Sigmoid colon (tissue), 7 donors: ENCODE results near the gene SLC25A14. TPM values are rescaled to one million over a fixed set of nuclear protein-coding genes. Genes with fewer than 3 reads are reported as not detected.

Source experiments
- DNase-seq: peaks from one replicate; pipeline ENCODE4 v3.0.0-alpha.2; 2019
- H3K27ac ChIP-seq, 4 donors: fragments of 200-600 bp; sonication (generic); one replicate each; pipeline ENCODE4 v1.5.1; 2016 to 2019; ENCODE audit warnings: mild to moderate bottlenecking in 1 of 4
- H3K27me3 ChIP-seq, 3 donors: fragments of 200-600 bp; sonication (generic); one replicate each; pipeline ENCODE4 v1.5.1; 2019; ENCODE audit warnings: mild to moderate bottlenecking in 1 of 3
- H3K36me3 ChIP-seq, 4 donors: fragments of 200-600 bp; sonication (generic); one replicate each; pipeline ENCODE4 v1.5.1; 2016 to 2019
- H3K4me1 ChIP-seq, 4 donors: fragments of 200-600 bp; sonication (generic); one replicate each; pipeline ENCODE4 v1.5.1; 2017 to 2019
- H3K4me3 ChIP-seq, 4 donors: fragments of 200-600 bp; sonication (generic); one replicate each; pipeline ENCODE4 v1.5.1; 2017 to 2019; ENCODE audit warnings: mild to moderate bottlenecking in 2 of 4, moderate library complexity in 1 of 4
- H3K9me3 ChIP-seq, 4 donors: fragments of 200-600 bp in 3 of 4; sonication (generic) in 3 of 4; one replicate each; pipeline versions ENCODE4 v1.5.1 to v1.6.1; 2013 to 2019
- EP300 ChIP-seq, 4 donors: sonication (generic); formaldehyde crosslinking; IDR thresholded peaks; one replicate each; pipeline ENCODE4 v1.6.1; 2017; ENCODE audit warnings: antibody characterized with exemption in 4 of 4
- POLR2A ChIP-seq, 2 donors: fragments of 450-650 bp; IDR thresholded peaks; one replicate each; pipeline ENCODE4 v1.6.1; 2016; ENCODE audit warnings: antibody characterized with exemption in 2 of 2, mild to moderate bottlenecking in 2 of 2, moderate library complexity in 2 of 2
- POLR2AphosphoS5 ChIP-seq, 4 donors: sonication (generic); formaldehyde crosslinking; IDR thresholded peaks; one replicate each; pipeline ENCODE4 v1.6.1; 2017; ENCODE audit warnings: antibody characterized with exemption in 4 of 4
- WGBS, 2 donors: extraction: QIAGEN DNeasy Blood & Tissue Kit; methylation state at CpG; one replicate each; pipeline ENCODE4 v1.1.7; 2013; 5-methylcytosine and 5-hydroxymethylcytosine counted together
- intact Hi-C: fragments of 100-400 bp; cut with DNase I; formaldehyde crosslinking; loops from one replicate; pipeline ENCODE4 v1.15.1; 2023
- polyA plus RNA-seq, 3 donors: library from polyadenylated mRNA; stranded (reverse); fragments of 200-250 nt; gene quantifications; one replicate each; pipeline ENCODE4 v1.2.3, GENCODE V29; 2013
- total RNA-seq, 4 donors: library from RNA; depleted of rRNA; stranded (reverse); fragments of >200 nt; gene quantifications; one replicate each; pipeline ENCODE4 v1.1.0, GENCODE V29; 2016
- TF ChIP-seq, protein P1 (sequence below), 4 experiments: fragments of 450-650 bp in 3 of 4; fragments of 200-600 bp in 1 of 4; IDR thresholded peaks; one replicate each; pipeline ENCODE4 v1.5.1; 2016 to 2019; ENCODE audit warnings: antibody characterized with exemption in 4 of 4, mild to moderate bottlenecking in 3 of 4, moderate library complexity in 2 of 4
- donor health status: healthy with polysubstance abuse.
- donor health status: Bipolar disorder and iron deficiency.
- donor health status: healthy.

The SLC25A14 gene
- total and polyA plus RNA-seq, 7 donors, result 4.4 to 16.8 (median 10.0) TPM

DNA sequence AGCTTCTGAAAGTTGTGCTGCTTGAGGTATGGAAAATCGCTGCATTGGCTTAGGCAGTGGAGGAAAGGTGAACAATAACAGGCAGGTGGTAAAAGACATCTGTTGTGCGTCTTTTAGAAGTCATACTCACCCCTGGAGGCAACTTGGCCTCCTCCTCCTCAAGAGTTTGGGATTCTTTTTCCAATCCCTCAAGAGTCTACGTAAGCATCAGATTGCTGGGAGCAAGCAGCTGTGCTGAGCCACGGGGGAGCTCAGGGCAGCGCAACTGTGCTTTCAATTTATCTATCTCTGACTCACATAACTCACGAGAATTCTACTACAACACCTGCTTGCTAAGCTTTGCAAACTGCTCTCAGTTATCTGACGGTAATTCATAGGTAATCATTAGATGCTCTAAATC is 55.6 kb downstream of the SLC25A14 start:
- WGBS, 2 donors, result 56 to 73% methylated on average over 7 of the region's 7 CpGs
- TF ChIP-seq, protein P1, sequence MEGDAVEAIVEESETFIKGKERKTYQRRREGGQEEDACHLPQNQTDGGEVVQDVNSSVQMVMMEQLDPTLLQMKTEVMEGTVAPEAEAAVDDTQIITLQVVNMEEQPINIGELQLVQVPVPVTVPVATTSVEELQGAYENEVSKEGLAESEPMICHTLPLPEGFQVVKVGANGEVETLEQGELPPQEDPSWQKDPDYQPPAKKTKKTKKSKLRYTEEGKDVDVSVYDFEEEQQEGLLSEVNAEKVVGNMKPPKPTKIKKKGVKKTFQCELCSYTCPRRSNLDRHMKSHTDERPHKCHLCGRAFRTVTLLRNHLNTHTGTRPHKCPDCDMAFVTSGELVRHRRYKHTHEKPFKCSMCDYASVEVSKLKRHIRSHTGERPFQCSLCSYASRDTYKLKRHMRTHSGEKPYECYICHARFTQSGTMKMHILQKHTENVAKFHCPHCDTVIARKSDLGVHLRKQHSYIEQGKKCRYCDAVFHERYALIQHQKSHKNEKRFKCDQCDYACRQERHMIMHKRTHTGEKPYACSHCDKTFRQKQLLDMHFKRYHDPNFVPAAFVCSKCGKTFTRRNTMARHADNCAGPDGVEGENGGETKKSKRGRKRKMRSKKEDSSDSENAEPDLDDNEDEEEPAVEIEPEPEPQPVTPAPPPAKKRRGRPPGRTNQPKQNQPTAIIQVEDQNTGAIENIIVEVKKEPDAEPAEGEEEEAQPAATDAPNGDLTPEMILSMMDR (IDR thresholded peaks at IDR 0.05), result no peak
- no peak for TF ChIP-seq EP300 (IDR thresholded peaks at IDR 0.05)
- no peak for TF ChIP-seq POLR2AphosphoS5 (IDR thresholded peaks at IDR 0.05)
- no peak for TF ChIP-seq POLR2A (IDR thresholded peaks at IDR 0.05)
- no peak overlapping the region for H3K27ac ChIP-seq
- H3K4me1 ChIP-seq, result no peaks in the 10 kb centered on the region
- intact Hi-C loops, result loop anchor here (5.0 kb wide), 1 partner anchor 517 kb away; no protein-coding TSS in a partner anchor
- no peaks in the 10 kb centered on the region for H3K9me3 ChIP-seq
- no peaks in the 10 kb centered on the region for H3K36me3 ChIP-seq
- peaks cover 0 to 3% (median 0%) of the 10 kb centered on the region in 3 donors for H3K27me3 ChIP-seq
- no peak overlapping the region for H3K4me3 ChIP-seq
- no peak for DNase-seq

GRCh38 chrX:130401415-130402207 is 61.9 kb downstream of the SLC25A14 start, which contains the start of gene RBMX2:
TSS of gene RBMX2 (plus strand) at chrX:130401987. CDS start at chrX:130402033, 46 bp downstream.
- TF ChIP-seq, protein P1 (IDR thresholded peaks at IDR 0.05), result no peak
- TF ChIP-seq POLR2A (IDR thresholded peaks at IDR 0.05) (peak; percentile 48 to 60), EP300 (IDR thresholded peaks at IDR 0.05) (no peak), POLR2AphosphoS5 (IDR thresholded peaks at IDR 0.05) (peak; percentile 68 to 94 (median 83))
- 0% methylated on average over 47 of the region's 47 CpGs for WGBS, 2 donors
- H3K27ac ChIP-seq, result peak within 1 kb of the TSS; percentile 69 to 84 (median 80)
- H3K9me3 ChIP-seq, result no peaks in the 10 kb centered on the region
- H3K36me3 ChIP-seq, result peaks cover 0 to 11% (median 0%) of the 10 kb centered on the region in 4 donors
- DNase-seq, result peak; percentile 85
- H3K27me3 ChIP-seq, result peaks cover 0 to 3% (median 0%) of the 10 kb centered on the region in 3 donors
- peak within 1 kb of the TSS; percentile 40 to 67 (median 62) for H3K4me3 ChIP-seq
- intact Hi-C loops, result loop anchor here (5.0 kb wide), 1 partner anchor 501 kb away; the partner anchor contains the start of gene ENOX2
- peaks cover 0 to 15% (median 5%) of the 10 kb centered on the region in 4 donors for H3K4me1 ChIP-seq

- H3K36me3 ChIP-seq, result peaks cover 0 to 11% (median 0%) of the 10 kb centered on the region in 4 donors
- 1% methylated on average over 13 of the region's 13 CpGs for WGBS, 2 donors
Measured at GRCh38 chrX:130402208-130402684, 62.5 kb downstream of the SLC25A14 start.

GRCh38 chrX:130413415-130413814 is 73.7 kb downstream of the SLC25A14 start:
- no peak overlapping the region for H3K27ac ChIP-seq
- no peaks in the 10 kb centered on the region for H3K27me3 ChIP-seq
- WGBS, 2 donors, result 78 to 95% methylated on average over 2 of the region's 2 CpGs
- no peak overlapping the region for H3K4me3 ChIP-seq
- no peaks in the 10 kb centered on the region for H3K4me1 ChIP-seq
- intact Hi-C loops, result no loop called here
- peaks cover 0 to 27% (median 7%) of the 10 kb centered on the region in 4 donors for H3K36me3 ChIP-seq
- no peak for DNase-seq
- no peaks in the 10 kb centered on the region for H3K9me3 ChIP-seq
- TF ChIP-seq, protein P1 (IDR thresholded peaks at IDR 0.05), result no peak
- TF ChIP-seq EP300 (IDR thresholded peaks at IDR 0.05) (no peak), POLR2AphosphoS5 (IDR thresholded peaks at IDR 0.05) (no peak), POLR2A (IDR thresholded peaks at IDR 0.05) (no peak)

More at GRCh38 chrX:130402208-130402684, 62.5 kb downstream of the SLC25A14 start:
- peak overlapping the region; percentile 40 to 67 (median 62) for H3K4me3 ChIP-seq
- intact Hi-C loops, result loop anchor here (5.0 kb wide), 1 partner anchor 500 kb away; the partner anchor contains the start of gene ENOX2
- H3K27me3 ChIP-seq, result peaks cover 0 to 1% (median 0%) of the 10 kb centered on the region in 3 donors
- H3K4me1 ChIP-seq, result peaks cover 0 to 15% (median 5%) of the 10 kb centered on the region in 4 donors
- peak overlapping the region; percentile 69 to 84 (median 80) for H3K27ac ChIP-seq
- TF ChIP-seq POLR2AphosphoS5 (IDR thresholded peaks at IDR 0.05), result no peak
- TF ChIP-seq, protein P1 (IDR thresholded peaks at IDR 0.05), result no peak
- no peak for TF ChIP-seq POLR2A (IDR thresholded peaks at IDR 0.05)
- no peak for TF ChIP-seq EP300 (IDR thresholded peaks at IDR 0.05)
- no peak for DNase-seq
- H3K9me3 ChIP-seq, result no peaks in the 10 kb centered on the region
